ENCODE measurements around the gene AKIRIN2.
A peak's percentile ranks its signal among the peaks of the same experiment; 100 is the strongest.
"Not testable (repeated sequence)": the region's sequence is repeated elsewhere in the genome, so short reads cannot be mapped to it uniquely, and the experiment has no call there.

AKIRIN2 gene

GRCh38 chr6:87716928-87717614 is 15.0 kb upstream of the AKIRIN2 start:
- DNase-seq: no peak

DNA sequence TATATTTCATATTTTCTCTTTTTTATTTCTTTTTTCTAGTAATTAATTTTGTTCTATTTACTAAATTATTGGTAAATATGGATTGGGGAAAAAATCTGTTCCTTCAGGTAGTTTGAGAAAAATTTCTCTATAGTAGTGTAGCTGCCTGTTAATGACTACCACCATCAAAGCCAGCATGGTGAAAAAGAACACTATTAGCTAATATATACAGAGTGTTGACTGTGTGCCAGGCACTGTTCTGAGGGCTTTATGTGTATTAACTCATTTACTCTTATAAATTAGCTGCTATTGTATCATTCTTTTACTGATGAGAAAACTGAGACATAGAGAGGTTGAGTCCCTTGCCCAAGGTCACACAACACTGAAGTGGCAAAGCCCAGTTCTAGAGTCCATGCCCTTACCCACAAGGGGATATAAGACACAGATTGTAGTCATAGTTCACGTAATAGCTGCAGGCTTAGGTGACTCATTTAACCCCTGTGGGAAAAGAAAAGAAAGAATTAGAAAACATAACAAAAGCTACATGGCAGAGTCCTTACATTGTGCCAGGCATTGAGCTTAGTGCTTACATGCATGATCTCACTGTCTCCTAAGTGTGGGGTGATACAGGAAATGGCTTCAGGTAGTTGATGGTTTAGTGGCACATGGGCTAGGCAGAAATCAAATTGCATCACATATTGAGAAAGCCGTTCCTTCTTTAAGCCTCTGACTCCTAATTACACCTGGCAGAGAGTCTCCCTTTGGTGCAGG is 12.2 kb upstream of the AKIRIN2 start:
- no peak for DNase-seq

GRCh38 chr6:87712713-87713112 is 10.7 kb upstream of the AKIRIN2 start:
- DNase-seq: not testable (repeated sequence)

- no peak for DNase-seq
Measured at GRCh38 chr6:87710090-87710489, 8.1 kb upstream of the AKIRIN2 start.

- not testable (repeated sequence) for DNase-seq
Measured at GRCh38 chr6:87708581-87709427, 6.8 kb upstream of the AKIRIN2 start.

DNA sequence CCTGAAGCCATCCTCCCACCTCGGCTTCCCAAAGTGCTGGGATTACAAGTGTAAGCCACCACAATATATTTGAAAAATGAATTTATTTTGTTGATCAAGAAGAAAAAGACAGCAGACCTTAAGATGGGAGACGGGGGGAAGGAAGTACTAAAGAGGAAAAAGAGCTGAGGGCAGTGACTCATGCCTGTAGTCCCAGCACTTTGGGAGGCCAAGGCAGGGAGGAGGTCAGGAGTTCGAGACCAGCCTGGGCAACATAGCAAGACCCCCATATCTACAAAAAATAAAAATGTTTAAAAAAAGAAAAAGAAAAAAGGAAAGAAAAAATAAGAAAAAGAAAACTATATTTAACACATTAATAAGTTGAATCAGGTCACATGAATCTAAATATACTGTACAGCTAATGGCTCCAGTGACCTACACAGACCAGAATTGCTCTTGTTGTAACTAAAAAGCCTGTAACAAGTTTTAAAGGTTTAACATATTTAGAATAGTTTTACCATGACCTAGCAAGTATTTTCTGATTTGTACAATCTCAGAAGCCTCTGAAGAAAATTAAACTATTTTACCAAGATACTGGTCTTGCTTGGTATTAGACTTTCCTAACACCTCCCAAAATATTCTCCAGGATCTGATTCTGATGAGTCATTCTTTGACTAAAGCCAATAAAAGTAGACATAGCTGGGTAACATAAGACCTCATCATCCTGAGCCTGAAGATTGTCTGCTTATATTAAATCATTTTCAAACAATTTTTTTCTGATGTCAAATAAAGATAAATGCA is 4.3 kb upstream of the AKIRIN2 start:
- DNase-seq: no peak

DNA sequence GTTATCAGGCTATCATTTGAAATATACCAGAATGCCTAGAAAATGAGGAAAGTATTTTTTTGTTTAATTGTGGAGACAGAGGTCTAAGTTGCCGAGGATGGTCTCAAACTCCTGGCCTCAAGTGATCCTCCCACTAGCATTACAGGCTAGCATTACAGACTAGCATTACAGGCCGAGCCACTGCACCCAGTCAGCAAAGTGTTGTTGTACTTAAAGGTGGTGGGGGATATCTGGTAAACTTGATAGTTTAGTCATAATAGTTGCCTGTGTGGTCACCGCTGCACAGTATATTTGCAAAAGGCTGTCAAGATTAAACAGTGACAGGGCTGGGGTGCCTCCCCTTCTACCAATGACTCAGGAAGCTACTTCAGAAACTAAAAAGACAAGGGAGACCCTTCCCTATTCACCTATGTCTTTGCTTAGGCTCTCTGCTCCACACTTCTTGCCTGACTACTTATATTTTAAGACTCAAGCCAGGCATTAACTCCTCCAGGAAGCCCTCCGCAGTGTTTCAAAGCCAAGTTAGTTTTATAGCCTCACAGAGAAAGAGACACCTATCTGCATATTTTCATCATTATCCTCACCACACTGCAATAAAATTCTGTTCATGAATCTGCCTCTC is 3.1 kb upstream of the AKIRIN2 start:
- DNase-seq: peak; percentile 66

DNA sequence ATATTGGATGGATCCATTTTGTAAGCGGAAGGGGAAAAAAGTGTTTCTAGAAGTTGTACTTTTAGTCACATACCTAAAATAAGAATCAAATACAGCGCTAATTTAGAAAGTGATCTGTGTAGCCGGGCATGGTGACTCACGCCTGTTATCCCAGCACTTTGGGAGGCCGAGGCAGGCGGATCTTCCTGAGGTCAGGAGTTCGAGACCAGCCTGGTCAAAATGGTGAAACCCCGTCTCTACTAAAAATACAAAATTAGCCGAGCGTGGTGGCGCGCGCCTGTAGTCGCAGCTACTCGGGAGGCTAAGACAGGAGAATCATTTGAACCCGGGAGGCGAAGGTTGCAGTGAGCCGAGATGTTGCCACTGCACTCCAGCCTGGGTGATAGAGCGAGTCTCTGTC is 1.0 kb upstream of the AKIRIN2 start:
- not testable (repeated sequence) for DNase-seq

DNA sequence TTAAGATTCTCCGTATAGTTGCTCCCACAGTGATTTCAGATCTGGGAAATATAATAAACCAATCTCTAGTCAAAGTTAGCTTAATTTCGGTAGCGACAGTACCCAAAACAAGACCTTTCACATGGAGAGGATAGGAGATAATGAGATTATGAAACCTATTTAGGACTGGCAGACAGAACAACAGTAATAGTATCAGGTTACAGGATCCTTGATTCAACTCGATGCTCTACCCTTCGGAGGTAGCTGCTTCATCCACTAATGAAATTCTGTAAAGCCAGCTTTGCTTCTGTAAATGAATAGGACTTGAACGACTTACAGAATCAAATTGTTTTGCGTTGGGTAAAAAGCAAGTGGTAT is 534 bp upstream of the AKIRIN2 start:
- DNase-seq: no peak

DNA sequence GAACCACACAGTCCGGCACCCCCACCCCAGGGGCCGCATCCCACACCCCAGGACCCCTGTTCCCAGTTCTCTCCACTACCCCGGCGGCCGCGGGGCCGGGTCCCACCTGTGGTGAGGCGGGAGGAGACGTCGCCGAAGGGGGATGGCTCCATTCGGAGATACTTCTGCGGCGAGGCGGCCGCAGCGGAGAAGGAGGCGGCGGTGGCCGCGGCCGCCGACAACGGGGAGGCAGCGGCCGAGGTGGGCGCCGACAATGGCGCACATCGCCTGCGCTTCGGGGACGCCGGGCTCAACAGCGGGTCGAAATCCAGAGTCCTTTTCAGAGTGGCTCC is 723 bp downstream of the AKIRIN2 start:
- no peak for DNase-seq

- DNase-seq: peak; percentile 44
Measured at GRCh38 chr6:87700397-87701343, 1.4 kb downstream of the AKIRIN2 start.

GRCh38 chr6:87699576-87699975 is 2.5 kb downstream of the AKIRIN2 start:
- DNase-seq: no peak

- DNase-seq: no peak
Measured at GRCh38 chr6:87698547-87699006, 3.5 kb downstream of the AKIRIN2 start.

- DNase-seq: no peak
Measured at GRCh38 chr6:87697581-87698546, 4.2 kb downstream of the AKIRIN2 start.

DNA sequence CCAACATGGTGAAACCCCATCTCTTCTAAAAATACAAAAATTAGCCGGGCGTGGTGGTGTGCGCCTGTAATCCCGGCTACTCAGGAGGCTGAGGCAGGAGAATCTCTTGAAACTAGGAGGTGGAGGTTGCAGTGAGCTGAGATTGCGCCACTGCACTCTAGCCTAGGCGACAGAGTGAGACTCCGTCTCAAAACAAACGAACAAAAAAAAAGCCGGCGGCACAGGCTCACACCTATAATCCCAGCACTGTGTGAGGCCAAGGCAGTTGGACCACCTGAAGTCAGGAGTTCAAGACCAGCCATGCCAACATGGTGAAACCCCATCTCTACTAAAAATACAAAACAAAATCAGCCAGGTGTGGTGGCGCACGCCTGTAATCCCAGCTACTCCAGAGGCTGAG is 5.2 kb downstream of the AKIRIN2 start:
- DNase-seq: not testable (repeated sequence)

- no peak for DNase-seq
Measured at GRCh38 chr6:87692086-87692485, 9.9 kb downstream of the AKIRIN2 start.

DNA sequence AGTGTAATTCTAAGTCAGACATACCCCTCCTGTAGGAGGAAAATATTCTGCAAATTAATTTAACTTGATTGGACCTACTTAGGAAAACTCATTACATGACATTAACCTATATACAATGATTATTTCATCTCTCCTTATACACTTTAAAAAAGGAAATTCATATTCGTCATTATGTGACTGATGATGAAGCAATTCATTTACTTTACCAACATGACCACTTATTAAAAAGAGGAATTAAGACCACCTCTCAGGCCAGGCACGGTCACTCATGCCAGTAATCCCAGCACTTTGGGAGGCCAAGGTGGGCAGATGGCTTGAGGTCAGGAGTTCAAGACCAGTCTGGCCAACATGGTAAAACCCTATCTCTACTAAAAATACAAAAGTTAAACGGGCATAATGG is 11.6 kb downstream of the AKIRIN2 start:
- DNase-seq: no peak

DNA sequence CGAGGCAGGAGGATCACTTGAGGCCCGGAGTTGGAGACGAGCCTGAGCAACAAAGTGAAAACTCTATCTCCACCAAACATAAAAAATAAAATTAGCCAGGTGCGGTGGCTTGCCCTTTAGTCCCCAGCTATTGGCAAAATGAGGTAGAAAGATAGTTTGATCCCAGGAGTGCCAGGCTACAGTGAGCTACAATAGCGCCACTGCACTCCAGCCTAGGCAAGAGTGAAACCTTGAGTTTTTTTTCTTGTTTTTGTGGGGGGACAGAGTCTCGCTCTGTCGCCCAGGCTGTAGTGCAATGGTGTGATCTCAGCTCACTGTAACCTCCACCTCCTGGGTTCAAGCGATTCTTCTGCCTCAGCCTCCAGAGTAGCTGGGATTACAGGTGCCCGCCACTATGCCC is 14.1 kb downstream of the AKIRIN2 start:
- DNase-seq: not testable (repeated sequence)

GRCh38 chr6:87687296-87687695 is 14.7 kb downstream of the AKIRIN2 start:
- DNase-seq: no peak

DNA sequence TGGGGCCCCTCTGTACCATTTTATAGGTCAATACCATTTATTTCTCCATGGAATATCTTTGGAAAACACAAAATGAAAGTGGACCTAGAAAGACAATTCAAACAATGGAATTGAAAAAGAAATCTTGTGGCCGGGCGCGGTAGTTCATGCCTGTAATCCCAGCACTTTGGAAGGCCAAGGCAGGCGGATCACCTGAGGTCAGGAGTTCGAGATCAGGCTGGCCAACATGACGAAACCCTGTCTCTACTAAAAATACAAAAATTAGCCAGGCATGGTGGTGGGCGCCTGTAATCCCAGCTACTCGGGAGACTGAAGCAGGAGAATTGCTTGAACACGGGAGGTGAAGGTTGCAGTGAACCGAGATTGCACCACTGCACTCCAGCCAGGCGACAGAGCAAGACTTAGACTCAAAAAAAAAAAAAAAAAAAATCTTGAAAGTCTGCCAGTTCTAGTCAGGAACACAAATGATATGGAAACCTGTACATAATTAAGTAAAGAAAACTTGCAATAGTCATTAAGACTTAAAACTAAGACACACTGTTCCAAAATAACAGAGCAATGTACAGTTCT is 15.3 kb downstream of the AKIRIN2 start:
- DNase-seq: not testable (repeated sequence)

All from stimulated activated CD8-positive, alpha-beta memory T cell treated with anti-CD3 and anti-CD28 coated beads, Interleukin-4, amount 100 ng/mL, for 48 hours (primary cell).